ENCODE results near the gene KCNK10. TPM values are rescaled to one million over a fixed set of nuclear protein-coding genes. Genes with fewer than 3 reads are reported as not detected.

The KCNK10 gene
- total RNA-seq, 5 donors from 2014 or later (not counting 1 experiment from before 2014, with no cell fraction given) = not detected

DNA sequence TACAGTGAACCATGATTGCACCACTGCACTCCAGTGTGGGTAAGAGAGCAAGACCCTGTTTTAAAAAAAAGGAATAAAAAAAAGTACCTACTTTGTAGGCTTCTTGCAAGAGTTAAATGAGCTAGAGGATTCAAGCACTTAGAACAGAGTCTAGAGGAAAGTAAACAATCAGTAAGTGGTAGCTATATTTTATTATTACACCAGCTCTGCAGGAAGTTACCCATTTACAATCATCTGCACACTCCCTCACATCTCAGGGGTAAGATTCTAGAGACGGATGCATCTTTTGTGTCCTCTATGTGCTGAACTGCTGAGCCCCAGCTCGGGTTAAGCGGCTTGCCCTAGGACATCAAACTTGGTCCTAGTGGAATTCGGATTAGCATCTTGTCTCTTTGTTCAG, 67.3 kb downstream of the KCNK10 start:
- ChIA-PET CTCF (no interaction called here), POLR2A (no interaction called here)
- no peaks in the 10 kb centered on the region for H3K4me1 ChIP-seq (ENCODE audit: control insufficient read depth in 1 of 2, extremely low read depth in 1 of 2, insufficient read depth in 2 of 2, low read length in 2 of 2)
- no peak for DNase-seq
- no peak overlapping the region for H3K4me3 ChIP-seq (ENCODE audit: control insufficient read depth in 1 of 2, extremely low read depth in 1 of 2, low read length in 1 of 2)
- ATAC-seq (replicated peaks in 1 of 4) = no peak
- no peaks in the 10 kb centered on the region for H3K36me3 ChIP-seq (ENCODE audit: control insufficient read depth in 2 of 2, extremely low read depth in 1 of 2, insufficient read depth in 1 of 2, low read length in 1 of 2)
- WGBS (ENCODE audit: insufficient coverage) = no CpG with 5 or more reads among the region's 4 CpGs
- Mint-ChIP-seq H3K27ac (no peak overlapping the region), H3K36me3 (no peaks in the 10 kb centered on the region), H3K4me1 (no peaks in the 10 kb centered on the region), H3K4me3 (no peak overlapping the region), H3K9me3 (peaks cover 0 to 3% (median 0%) of the 10 kb centered on the region in 3 donors), H3K27me3 (peaks cover 22 to 32% of the 10 kb centered on the region in 2 donors)
- peaks cover 0 to 14% of the 10 kb centered on the region in 2 experiments for H3K27me3 ChIP-seq (replicated peaks in 1 of 2; ENCODE audit: control insufficient read depth in 2 of 2, extremely low read depth in 1 of 2, insufficient read depth in 2 of 2, low read length in 1 of 2)
- H3K27ac ChIP-seq (ENCODE audit: low read length) = no peak overlapping the region
- no peaks in the 10 kb centered on the region for H3K9me3 ChIP-seq

DNA sequence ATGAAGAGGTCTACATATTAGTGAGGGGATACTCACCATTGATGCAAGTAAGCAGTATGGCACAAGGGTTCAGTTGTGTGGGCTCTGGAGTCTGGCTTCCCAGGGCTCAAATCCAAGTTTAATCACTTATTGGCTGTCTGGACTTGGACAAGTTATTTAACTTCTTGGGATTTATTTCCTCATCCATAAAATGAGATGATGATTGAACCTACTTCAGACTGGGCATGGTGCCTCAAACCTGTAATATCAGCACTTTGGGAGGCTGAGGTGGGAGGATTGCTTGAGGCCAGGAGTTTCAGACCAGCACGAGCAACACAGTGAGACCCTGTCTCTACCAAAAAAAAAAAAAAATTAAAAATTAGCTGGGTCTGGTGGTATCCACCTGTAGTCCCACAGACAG, 67.9 kb downstream of the KCNK10 start:
- CTCF ChIA-PET = no interaction called here
- ATAC-seq (replicated peaks in 1 of 4) = no peak
- peaks cover 0 to 16% of the 10 kb centered on the region in 2 experiments for H3K27me3 ChIP-seq (replicated peaks in 1 of 2; ENCODE audit: control insufficient read depth in 2 of 2, extremely low read depth in 1 of 2, insufficient read depth in 2 of 2, low read length in 1 of 2)

DNA sequence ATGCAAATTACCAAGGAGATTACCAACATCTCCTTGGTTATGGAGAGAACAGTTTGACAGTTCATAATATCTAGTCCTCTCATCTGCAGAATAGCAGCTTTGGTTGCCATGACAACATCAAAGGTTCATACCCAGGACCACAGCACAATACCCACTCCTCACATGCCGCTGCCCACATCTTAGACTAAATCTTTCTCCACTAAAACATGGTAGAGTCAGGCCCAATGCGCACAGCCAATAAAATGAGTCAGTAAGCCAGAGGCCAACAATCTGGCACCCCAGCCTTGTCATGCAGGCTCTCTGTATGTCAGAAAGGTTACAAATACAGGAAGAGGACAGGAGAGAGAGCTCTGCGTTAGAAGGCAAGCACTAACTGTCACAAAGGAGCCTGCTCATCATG, 70.6 kb downstream of the KCNK10 start:
- Mint-ChIP-seq H3K4me1 (no peaks in the 10 kb centered on the region), H3K4me3 (no peak overlapping the region), H3K27ac (no peak overlapping the region), H3K9me3 (no peaks in the 10 kb centered on the region), H3K36me3 (no peaks in the 10 kb centered on the region), H3K27me3 (peaks cover 20 to 35% of the 10 kb centered on the region in 2 donors)
- 83% methylated on average over 1 of the region's 3 CpGs for WGBS (ENCODE audit: insufficient coverage)
- no peaks in the 10 kb centered on the region for H3K9me3 ChIP-seq
- ChIA-PET POLR2A (no interaction called here), CTCF (no interaction called here)
- peaks cover 0 to 17% of the 10 kb centered on the region in 2 experiments for H3K27me3 ChIP-seq (replicated peaks in 1 of 2; ENCODE audit: control insufficient read depth in 2 of 2, extremely low read depth in 1 of 2, insufficient read depth in 2 of 2, low read length in 1 of 2)
- no peak overlapping the region for H3K4me3 ChIP-seq (ENCODE audit: control insufficient read depth in 1 of 2, extremely low read depth in 1 of 2, low read length in 1 of 2)
- H3K36me3 ChIP-seq (ENCODE audit: control insufficient read depth in 2 of 2, extremely low read depth in 1 of 2, insufficient read depth in 1 of 2, low read length in 1 of 2) = no peaks in the 10 kb centered on the region
- no peaks in the 10 kb centered on the region for H3K4me1 ChIP-seq (ENCODE audit: control insufficient read depth in 1 of 2, extremely low read depth in 1 of 2, insufficient read depth in 2 of 2, low read length in 2 of 2)
- DNase-seq (no peak), ATAC-seq (replicated peaks in 1 of 4) (no peak)
- no peak overlapping the region for H3K27ac ChIP-seq (ENCODE audit: low read length)

More for the DNA sequence above, 67.9 kb downstream of the KCNK10 start:
- WGBS (ENCODE audit: insufficient coverage) = no CpG with 5 or more reads among the region's 1 CpG
- Mint-ChIP-seq H3K27ac (no peak overlapping the region), H3K36me3 (no peaks in the 10 kb centered on the region), H3K4me3 (no peak overlapping the region), H3K27me3 (peaks cover 23 to 36% of the 10 kb centered on the region in 2 donors), H3K9me3 (peaks cover 0 to 1% (median 0%) of the 10 kb centered on the region in 3 donors), H3K4me1 (no peaks in the 10 kb centered on the region)
- POLR2A ChIA-PET = no interaction called here
- Histone ChIP-seq H3K4me1 (ENCODE audit: control insufficient read depth in 1 of 2, extremely low read depth in 1 of 2, insufficient read depth in 2 of 2, low read length in 2 of 2) (no peaks in the 10 kb centered on the region), H3K4me3 (ENCODE audit: control insufficient read depth in 1 of 2, extremely low read depth in 1 of 2, low read length in 1 of 2) (no peak overlapping the region), H3K9me3 (no peaks in the 10 kb centered on the region), H3K27ac (ENCODE audit: low read length) (no peak overlapping the region), H3K36me3 (ENCODE audit: control insufficient read depth in 2 of 2, extremely low read depth in 1 of 2, insufficient read depth in 1 of 2, low read length in 1 of 2) (no peaks in the 10 kb centered on the region)
- no peak for DNase-seq

DNA sequence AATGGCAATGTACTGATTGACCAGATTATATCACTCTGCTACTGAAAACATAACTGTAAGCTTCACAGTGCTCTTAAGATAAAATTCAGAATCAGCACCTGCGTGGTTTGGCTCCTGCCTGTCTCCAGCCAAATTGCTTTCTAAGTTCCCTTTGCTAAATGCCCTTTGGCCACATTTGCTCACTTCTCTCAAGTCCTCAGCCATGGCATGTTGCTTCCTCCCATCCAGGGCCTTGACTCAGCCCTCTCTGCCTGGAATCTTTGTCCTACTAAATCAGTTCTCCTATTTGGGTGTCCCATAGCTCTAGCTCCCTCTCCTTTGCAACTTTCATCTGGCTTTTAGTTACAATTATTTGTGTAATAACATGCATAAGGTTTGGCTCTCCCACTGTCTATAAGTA, 71.4 kb downstream of the KCNK10 start:
- POLR2A ChIA-PET = no interaction called here
- Mint-ChIP-seq H3K9me3 (no peaks in the 10 kb centered on the region), H3K4me3 (no peak overlapping the region), H3K36me3 (no peaks in the 10 kb centered on the region), H3K4me1 (no peaks in the 10 kb centered on the region), H3K27me3 (peaks cover 20 to 33% of the 10 kb centered on the region in 2 donors), H3K27ac (no peak overlapping the region)
- no peak for DNase-seq
- CTCF ChIA-PET = no interaction called here
- Histone ChIP-seq H3K27ac (ENCODE audit: low read length) (no peak overlapping the region), H3K4me3 (ENCODE audit: control insufficient read depth in 1 of 2, extremely low read depth in 1 of 2, low read length in 1 of 2) (no peak overlapping the region), H3K27me3 (replicated peaks in 1 of 2; ENCODE audit: control insufficient read depth in 2 of 2, extremely low read depth in 1 of 2, insufficient read depth in 2 of 2, low read length in 1 of 2) (peaks cover 0 to 19% of the 10 kb centered on the region in 2 experiments), H3K4me1 (ENCODE audit: control insufficient read depth in 1 of 2, extremely low read depth in 1 of 2, insufficient read depth in 2 of 2, low read length in 2 of 2) (no peaks in the 10 kb centered on the region), H3K9me3 (no peaks in the 10 kb centered on the region), H3K36me3 (ENCODE audit: control insufficient read depth in 2 of 2, extremely low read depth in 1 of 2, insufficient read depth in 1 of 2, low read length in 1 of 2) (no peaks in the 10 kb centered on the region)
- WGBS (ENCODE audit: insufficient coverage) = 70% methylated on average over 1 of the region's 1 CpG
- ATAC-seq (replicated peaks in 1 of 4) = no peak

DNA sequence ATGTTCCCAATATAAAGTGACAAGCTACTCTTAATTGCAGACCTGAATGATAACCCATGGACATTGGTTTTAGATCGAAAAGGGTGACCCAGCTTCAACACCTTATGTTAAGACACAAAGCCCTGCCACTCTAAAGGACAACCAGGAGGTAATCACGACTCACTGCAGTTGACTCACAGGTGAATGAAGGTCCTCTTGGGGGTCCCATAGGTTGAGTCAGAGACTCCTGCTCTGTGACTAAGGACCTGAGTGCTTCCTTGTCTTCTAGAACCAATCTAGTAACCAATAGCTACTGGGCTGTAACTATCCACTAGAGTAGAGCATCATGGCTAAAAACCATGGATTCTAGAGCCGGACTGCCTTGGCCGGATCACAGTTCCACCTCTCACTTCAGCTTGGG, 73.8 kb downstream of the KCNK10 start:
- Histone ChIP-seq H3K27me3 (replicated peaks in 1 of 2; ENCODE audit: control insufficient read depth in 2 of 2, extremely low read depth in 1 of 2, insufficient read depth in 2 of 2, low read length in 1 of 2) (peaks cover 0 to 15% of the 10 kb centered on the region in 2 experiments), H3K4me3 (ENCODE audit: control insufficient read depth in 1 of 2, extremely low read depth in 1 of 2, low read length in 1 of 2) (no peak overlapping the region), H3K27ac (ENCODE audit: low read length) (no peak overlapping the region), H3K36me3 (ENCODE audit: control insufficient read depth in 2 of 2, extremely low read depth in 1 of 2, insufficient read depth in 1 of 2, low read length in 1 of 2) (no peaks in the 10 kb centered on the region), H3K4me1 (ENCODE audit: control insufficient read depth in 1 of 2, extremely low read depth in 1 of 2, insufficient read depth in 2 of 2, low read length in 2 of 2) (no peaks in the 10 kb centered on the region), H3K9me3 (no peaks in the 10 kb centered on the region)
- ChIA-PET POLR2A (no interaction called here), CTCF (no interaction called here)
- WGBS (ENCODE audit: insufficient coverage) = 75% methylated on average over 4 of the region's 4 CpGs
- H3K27me3 Mint-ChIP-seq = peaks cover 29 to 51% of the 10 kb centered on the region in 2 donors
- H3K4me1 Mint-ChIP-seq = no peaks in the 10 kb centered on the region
- H3K36me3 Mint-ChIP-seq = no peaks in the 10 kb centered on the region
- no peak overlapping the region for H3K27ac Mint-ChIP-seq
- H3K4me3 Mint-ChIP-seq = no peak overlapping the region
- DNase-seq (no peak), ATAC-seq (replicated peaks in 1 of 4) (no peak)
- no peaks in the 10 kb centered on the region for H3K9me3 Mint-ChIP-seq

DNA sequence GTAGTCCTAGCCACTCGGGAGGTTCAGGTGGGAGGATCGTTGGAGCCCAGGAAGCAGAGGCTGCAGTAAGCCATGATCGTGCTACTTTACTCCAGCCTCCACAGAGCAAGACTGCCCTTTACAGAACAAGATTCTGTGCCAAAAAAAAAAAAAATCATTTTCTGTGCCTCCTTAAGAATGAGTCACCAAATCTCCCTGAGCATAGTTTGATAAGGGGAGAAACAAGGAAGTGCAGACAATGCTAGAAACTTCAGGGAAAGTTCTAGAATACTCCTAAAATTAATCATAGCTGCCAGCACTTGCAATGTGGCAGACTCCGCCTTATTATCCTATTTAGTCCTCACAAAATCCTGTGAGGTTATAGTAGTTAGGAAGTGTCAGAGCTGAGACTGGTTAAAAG, 74.5 kb downstream of the KCNK10 start:
- no peaks in the 10 kb centered on the region for H3K9me3 ChIP-seq
- H3K4me3 ChIP-seq (ENCODE audit: control insufficient read depth in 1 of 2, extremely low read depth in 1 of 2, low read length in 1 of 2) = no peak overlapping the region
- WGBS (ENCODE audit: insufficient coverage) = no CpG with 5 or more reads among the region's 4 CpGs
- H3K27me3 ChIP-seq (replicated peaks in 1 of 2; ENCODE audit: control insufficient read depth in 2 of 2, extremely low read depth in 1 of 2, insufficient read depth in 2 of 2, low read length in 1 of 2) = peaks cover 0 to 9% of the 10 kb centered on the region in 2 experiments
- CTCF ChIA-PET = no interaction called here
- H3K4me1 Mint-ChIP-seq = no peaks in the 10 kb centered on the region
- H3K4me3 Mint-ChIP-seq = no peak overlapping the region
- no peak overlapping the region for H3K27ac Mint-ChIP-seq
- POLR2A ChIA-PET = no interaction called here
- H3K27me3 Mint-ChIP-seq = peaks cover 29 to 48% of the 10 kb centered on the region in 2 donors
- no peaks in the 10 kb centered on the region for H3K9me3 Mint-ChIP-seq
- ATAC-seq (replicated peaks in 1 of 4) (no peak), DNase-seq (no peak)
- H3K36me3 ChIP-seq (ENCODE audit: control insufficient read depth in 2 of 2, extremely low read depth in 1 of 2, insufficient read depth in 1 of 2, low read length in 1 of 2) = no peaks in the 10 kb centered on the region
- H3K36me3 Mint-ChIP-seq = no peaks in the 10 kb centered on the region
- H3K4me1 ChIP-seq (ENCODE audit: control insufficient read depth in 1 of 2, extremely low read depth in 1 of 2, insufficient read depth in 2 of 2, low read length in 2 of 2) = no peaks in the 10 kb centered on the region
- no peak overlapping the region for H3K27ac ChIP-seq (ENCODE audit: low read length)

DNA sequence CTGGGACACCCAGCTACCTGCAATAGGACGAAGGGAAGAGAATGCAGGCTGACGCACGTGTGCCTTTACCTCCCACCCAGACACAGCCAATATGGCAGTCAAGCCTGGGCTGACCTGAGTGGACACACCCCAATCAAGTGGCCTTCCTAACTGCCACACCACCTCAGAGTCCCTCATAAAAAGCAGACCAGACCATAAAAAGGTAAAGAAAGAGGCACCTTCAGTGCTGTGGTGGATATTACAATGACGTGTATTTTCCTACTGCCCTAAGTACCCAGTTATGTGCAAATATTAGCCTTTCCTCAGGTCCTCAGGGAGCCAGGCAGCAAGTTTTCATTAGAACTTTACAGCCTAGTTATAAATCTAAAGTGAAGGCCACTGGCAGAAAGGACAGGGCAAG, 75.8 kb downstream of the KCNK10 start:
- WGBS (ENCODE audit: insufficient coverage) = 67% methylated on average over 1 of the region's 4 CpGs
- no peaks in the 10 kb centered on the region for H3K9me3 ChIP-seq
- H3K27me3 ChIP-seq (replicated peaks in 1 of 2; ENCODE audit: control insufficient read depth in 2 of 2, extremely low read depth in 1 of 2, insufficient read depth in 2 of 2, low read length in 1 of 2) = peaks cover 0 to 8% of the 10 kb centered on the region in 2 experiments
- Mint-ChIP-seq H3K27me3 (peaks cover 24 to 53% of the 10 kb centered on the region in 2 donors), H3K4me3 (no peak overlapping the region), H3K36me3 (no peaks in the 10 kb centered on the region), H3K9me3 (no peaks in the 10 kb centered on the region), H3K27ac (no peak overlapping the region), H3K4me1 (no peaks in the 10 kb centered on the region)
- H3K27ac ChIP-seq (ENCODE audit: low read length) = no peak overlapping the region
- ATAC-seq (replicated peaks in 1 of 4) (no peak), DNase-seq (no peak)
- no peaks in the 10 kb centered on the region for H3K36me3 ChIP-seq (ENCODE audit: control insufficient read depth in 2 of 2, extremely low read depth in 1 of 2, insufficient read depth in 1 of 2, low read length in 1 of 2)
- H3K4me1 ChIP-seq (ENCODE audit: control insufficient read depth in 1 of 2, extremely low read depth in 1 of 2, insufficient read depth in 2 of 2, low read length in 2 of 2) = no peaks in the 10 kb centered on the region
- CTCF ChIA-PET = no interaction called here
- H3K4me3 ChIP-seq (ENCODE audit: control insufficient read depth in 1 of 2, extremely low read depth in 1 of 2, low read length in 1 of 2) = no peak overlapping the region
- POLR2A ChIA-PET = no interaction called here
